NT2/D1 (cell line): ENCODE results near the gene TSG101.
A peak's percentile ranks its signal among the peaks of the same experiment; 100 is the strongest.

Experiments
- DNase-seq: peaks from one replicate; pipeline ENCODE4 v3.0.0-alpha.2; 2011; ENCODE audit warnings: low read depth, low spot score
- H3K27me3 ChIP-seq: 2 replicates; pipeline ENCODE4 v1.6.0; 2011; ENCODE audit warnings: mild to moderate bottlenecking; ENCODE audit not compliant: insufficient read length, insufficient read depth
- H3K36me3 ChIP-seq: 2 replicates; pipeline ENCODE4 v1.6.1; 2011; ENCODE audit warnings: mild to moderate bottlenecking, low read length, mixed read lengths; ENCODE audit not compliant: insufficient read depth, insufficient read length
- H3K4me1 ChIP-seq: 2 replicates; pipeline ENCODE4 v1.5.1; 2011; ENCODE audit not compliant: insufficient read depth, insufficient read length
- H3K4me3 ChIP-seq: 2 replicates; pipeline ENCODE4 v1.5.1; 2011; ENCODE audit warnings: low read depth; ENCODE audit not compliant: insufficient read length
- H3K9ac ChIP-seq: 2 replicates; pipeline ENCODE4 v1.6.0; 2011; ENCODE audit warnings: low read depth; ENCODE audit not compliant: insufficient read length
- H3K9me3 ChIP-seq: 2 replicates; pipeline ENCODE4 v1.5.1; 2011; ENCODE audit warnings: mild to moderate bottlenecking, low read length; ENCODE audit not compliant: insufficient read depth
- SUZ12 ChIP-seq: IDR thresholded peaks from 2 replicates; pipeline ENCODE4 v1.6.1; 2011; ENCODE audit not compliant: insufficient read length, insufficient read depth; ENCODE audit errors: extremely low read depth
- YY1 ChIP-seq: IDR thresholded peaks from 2 replicates; pipeline ENCODE4 v1.6.1; 2011; ENCODE audit not compliant: insufficient read length, insufficient read depth
- ZNF274 ChIP-seq: IDR thresholded peaks from 2 replicates; pipeline ENCODE4 v1.6.1; 2011; ENCODE audit warnings: mild to moderate bottlenecking, low read depth, low read length

The TSG101 gene

DNA sequence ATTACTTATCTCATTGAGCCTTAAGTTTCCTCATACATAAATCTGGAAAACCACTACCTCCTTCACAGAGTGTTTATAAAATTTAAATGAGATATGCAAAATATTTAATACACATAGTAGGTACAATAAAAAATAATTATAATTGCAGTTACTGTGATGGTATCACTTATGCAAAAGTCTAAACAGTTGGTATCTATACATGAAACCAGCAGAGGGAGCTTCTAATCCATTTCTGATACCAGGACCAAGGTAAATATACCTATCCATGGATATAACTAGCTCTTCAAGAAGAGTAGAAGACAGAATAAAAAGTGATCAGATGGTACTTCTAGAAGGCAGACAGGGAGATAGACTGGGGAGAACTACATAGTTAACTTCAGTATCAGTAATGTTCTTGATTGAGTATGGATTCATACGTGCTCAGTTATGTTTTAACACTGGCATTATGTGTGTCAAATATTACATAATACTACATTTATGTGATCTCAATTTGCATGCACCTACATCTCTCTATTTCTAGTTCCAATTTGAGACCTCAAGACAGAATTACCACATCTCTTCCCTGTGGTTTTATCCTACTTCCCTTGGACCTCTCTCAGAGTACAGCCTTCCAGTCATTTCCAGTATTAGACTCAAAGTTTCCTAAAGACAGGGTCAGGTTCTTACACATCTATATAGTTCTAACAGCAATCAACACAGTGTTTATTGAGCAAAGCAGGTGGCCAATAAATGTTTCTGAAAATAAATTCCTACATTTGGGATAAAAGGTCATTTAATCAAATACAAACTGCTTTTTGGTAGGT lies 13.7 kb upstream of the TSG101 start:
- no peaks in the 10 kb centered on the region for H3K27me3 ChIP-seq
- H3K36me3 ChIP-seq: peaks cover 4% of the 10 kb centered on the region
- H3K4me3 ChIP-seq: no peak overlapping the region
- no peak overlapping the region for H3K9ac ChIP-seq
- no peak for DNase-seq
- no peak for TF ChIP-seq ZNF274
- TF ChIP-seq SUZ12: no peak
- TF ChIP-seq YY1: no peak
- no peaks in the 10 kb centered on the region for H3K9me3 ChIP-seq
- H3K4me1 ChIP-seq: no peaks in the 10 kb centered on the region

DNA sequence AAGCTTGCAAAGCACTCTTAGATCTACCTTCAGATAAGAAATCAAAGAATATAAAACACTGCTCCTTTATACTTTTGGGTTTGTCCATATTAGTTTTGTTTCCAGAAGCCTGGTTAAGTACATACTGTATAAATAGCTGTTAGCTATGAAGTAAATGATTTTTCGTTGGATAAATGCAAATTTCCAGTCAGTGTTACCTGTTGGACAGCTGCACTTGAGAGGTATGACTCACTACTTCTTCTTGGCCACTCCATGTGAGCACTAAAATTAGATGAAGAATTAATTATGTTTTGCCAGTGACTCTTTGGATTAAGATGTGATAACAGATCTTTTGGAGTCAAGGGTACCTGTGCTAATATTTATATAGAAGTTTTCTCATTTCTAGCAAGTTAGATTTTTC lies 9.5 kb upstream of the TSG101 start:
- TF ChIP-seq YY1 (no peak), SUZ12 (no peak), ZNF274 (no peak)
- DNase-seq: no peak

DNA sequence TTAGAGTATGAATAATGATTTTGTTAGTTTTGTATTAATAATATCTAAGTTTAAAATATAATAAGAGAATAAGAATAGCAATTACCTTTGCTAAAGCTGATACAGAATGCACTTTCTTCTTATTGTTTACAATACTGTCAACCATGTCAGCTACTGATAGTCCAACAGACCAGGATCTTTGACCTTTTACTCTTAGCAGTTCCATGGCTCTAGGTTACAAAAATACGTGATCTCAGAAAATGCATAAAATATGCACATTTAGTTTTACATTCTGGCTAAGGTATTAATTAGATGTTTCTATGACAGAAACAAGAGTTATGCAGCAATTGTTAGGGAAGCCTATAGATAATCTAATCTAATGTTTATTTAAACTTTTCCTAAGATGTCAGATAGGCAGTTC lies 7.5 kb upstream of the TSG101 start:
- Histone ChIP-seq H3K27me3 (no peaks in the 10 kb centered on the region), H3K36me3 (peaks cover 13% of the 10 kb centered on the region), H3K4me3 (no peak overlapping the region)

More for the DNA sequence above, 9.5 kb upstream of the TSG101 start:
- no peak overlapping the region for H3K9ac ChIP-seq
- H3K36me3 ChIP-seq: peaks cover 13% of the 10 kb centered on the region
- H3K27me3 ChIP-seq: no peaks in the 10 kb centered on the region
- no peaks in the 10 kb centered on the region for H3K9me3 ChIP-seq
- H3K4me1 ChIP-seq: no peaks in the 10 kb centered on the region
- H3K4me3 ChIP-seq: no peak overlapping the region

DNA sequence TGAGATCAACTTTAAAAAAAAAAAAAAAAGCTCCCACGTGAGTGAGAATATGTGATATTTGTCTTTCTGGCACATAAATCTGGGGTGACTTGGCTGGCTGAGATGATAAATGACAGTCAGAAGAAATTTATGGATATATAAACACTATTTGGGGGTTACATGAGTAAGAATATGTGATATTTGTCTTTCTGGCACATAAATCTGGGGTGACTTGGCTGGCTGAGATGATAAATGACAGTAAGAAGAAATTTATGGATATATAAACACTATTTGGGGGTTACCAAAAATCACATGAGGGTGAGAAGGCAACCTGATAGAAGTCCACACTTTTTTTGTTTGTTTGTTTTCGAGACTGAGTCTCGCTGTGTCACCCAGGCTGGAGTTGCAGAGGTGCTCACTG lies 6.6 kb upstream of the TSG101 start:
- no peak overlapping the region for H3K4me3 ChIP-seq
- H3K9me3 ChIP-seq: no peaks in the 10 kb centered on the region
- H3K4me1 ChIP-seq: no peaks in the 10 kb centered on the region
- H3K9ac ChIP-seq: no peak overlapping the region
- no peak for DNase-seq
- no peaks in the 10 kb centered on the region for H3K27me3 ChIP-seq
- H3K36me3 ChIP-seq: peaks cover 13% of the 10 kb centered on the region
- no peak for TF ChIP-seq ZNF274
- TF ChIP-seq SUZ12: no peak
- no peak for TF ChIP-seq YY1

More for the DNA sequence above, 7.5 kb upstream of the TSG101 start:
- no peak for DNase-seq
- no peaks in the 10 kb centered on the region for H3K4me1 ChIP-seq
- H3K9me3 ChIP-seq: no peaks in the 10 kb centered on the region
- no peak overlapping the region for H3K9ac ChIP-seq
- no peak for TF ChIP-seq ZNF274
- no peak for TF ChIP-seq YY1
- TF ChIP-seq SUZ12: no peak

DNA sequence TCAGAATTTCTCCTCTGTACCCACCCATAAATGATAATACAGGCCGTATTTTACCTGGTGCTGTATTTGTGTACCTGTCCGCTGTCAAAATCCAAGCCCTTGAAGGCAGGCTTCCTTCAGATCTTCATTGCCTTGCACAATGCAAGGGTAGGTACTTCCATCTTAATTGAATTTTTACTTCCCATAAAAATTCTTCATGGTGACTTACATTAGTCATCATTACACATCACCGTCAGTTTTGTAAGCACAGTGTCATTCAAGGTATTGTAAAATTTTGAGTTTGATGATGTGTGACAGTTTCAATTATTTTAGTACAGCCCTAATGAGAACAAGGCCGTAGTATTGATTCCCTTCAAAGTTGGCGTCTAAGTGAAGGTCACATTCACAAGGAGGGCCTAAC lies 770 bp upstream of the TSG101 start:
- H3K27me3 ChIP-seq: no peaks in the 10 kb centered on the region
- peak overlapping the region; percentile 91 for H3K9ac ChIP-seq
- H3K36me3 ChIP-seq: peaks cover 17% of the 10 kb centered on the region
- TF ChIP-seq SUZ12 (no peak), ZNF274 (no peak), YY1 (no peak)
- H3K9me3 ChIP-seq: no peaks in the 10 kb centered on the region
- H3K4me1 ChIP-seq: no peaks in the 10 kb centered on the region
- DNase-seq: no peak
- H3K4me3 ChIP-seq: peak overlapping the region; percentile 89

DNA sequence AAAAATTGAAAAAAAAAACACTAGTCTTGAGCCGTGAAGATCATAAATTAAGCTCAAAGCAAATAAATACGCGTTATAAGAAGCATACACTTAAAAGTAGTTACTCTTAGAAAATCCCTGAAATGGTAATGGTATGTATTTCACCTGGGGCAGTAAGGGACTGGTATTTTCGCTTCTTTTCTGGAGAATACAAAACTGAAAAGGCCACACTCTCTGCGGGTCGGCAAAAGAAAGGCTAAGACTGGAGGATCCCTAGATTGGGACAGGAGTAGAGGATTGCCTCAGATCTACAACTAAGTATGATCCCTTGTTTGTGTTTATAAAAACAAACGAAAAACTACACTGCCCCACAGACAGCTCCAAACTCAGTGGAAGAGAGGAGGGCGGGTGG lies 617 bp downstream of the TSG101 start:
- Histone ChIP-seq H3K9ac (peak overlapping the region; percentile 91), H3K4me3 (peak overlapping the region; percentile 89), H3K9me3 (no peaks in the 10 kb centered on the region), H3K27me3 (no peaks in the 10 kb centered on the region), H3K4me1 (no peaks in the 10 kb centered on the region), H3K36me3 (peaks cover 13% of the 10 kb centered on the region)
- TF ChIP-seq SUZ12: no peak
- no peak for TF ChIP-seq ZNF274
- TF ChIP-seq YY1: no peak
- DNase-seq: no peak

DNA sequence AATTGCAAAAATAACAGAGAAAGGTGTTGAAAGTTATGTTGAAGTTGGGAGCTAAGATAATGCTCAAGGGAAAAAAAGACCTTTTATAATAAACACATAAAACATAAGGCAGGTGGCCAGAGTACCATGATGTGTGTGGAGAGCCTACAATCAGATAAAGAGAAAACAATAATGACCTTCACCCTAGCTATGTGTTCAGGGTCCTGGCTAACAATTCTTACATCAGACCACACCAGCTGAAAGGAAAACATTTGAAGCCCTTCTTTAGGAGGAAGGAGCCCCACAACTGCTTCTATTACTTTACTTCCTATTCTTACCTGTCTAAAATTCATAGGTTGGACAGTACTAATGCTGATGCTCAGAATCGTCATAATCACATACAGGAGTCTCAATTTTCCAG lies 2.5 kb downstream of the TSG101 start:
- Histone ChIP-seq H3K27me3 (no peaks in the 10 kb centered on the region), H3K9me3 (no peaks in the 10 kb centered on the region), H3K36me3 (peaks cover 13% of the 10 kb centered on the region), H3K4me3 (no peak overlapping the region), H3K9ac (no peak overlapping the region), H3K4me1 (no peaks in the 10 kb centered on the region)
- TF ChIP-seq SUZ12: no peak
- no peak for TF ChIP-seq YY1
- no peak for DNase-seq

DNA sequence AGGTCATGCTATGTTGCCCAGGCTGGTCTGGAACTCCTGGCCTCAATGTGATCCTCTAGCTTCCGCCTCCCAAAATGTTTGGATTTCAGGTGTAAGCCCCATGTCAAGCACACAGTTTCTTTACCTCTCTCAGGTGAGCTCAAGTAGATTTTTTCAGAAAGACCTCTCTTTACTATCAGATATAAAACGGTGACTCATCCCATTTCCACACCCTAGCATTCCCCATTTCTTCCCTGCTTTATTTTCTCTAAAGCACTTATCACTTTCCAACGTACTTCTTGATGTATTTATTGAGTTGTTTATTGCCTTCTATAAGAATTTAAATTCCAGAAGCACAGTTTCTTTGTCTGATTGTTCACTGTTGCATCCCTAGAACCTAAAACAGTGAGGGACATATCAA lies 3.7 kb downstream of the TSG101 start:
- peaks cover 15% of the 10 kb centered on the region for H3K36me3 ChIP-seq
- TF ChIP-seq ZNF274 (no peak), SUZ12 (no peak), YY1 (no peak)
- DNase-seq: no peak

More for the DNA sequence above, 3.7 kb downstream of the TSG101 start:
- Histone ChIP-seq H3K4me1 (no peaks in the 10 kb centered on the region), H3K9me3 (no peaks in the 10 kb centered on the region), H3K27me3 (no peaks in the 10 kb centered on the region), H3K4me3 (no peak overlapping the region), H3K9ac (no peak overlapping the region)
